IPS-20b (cell line): ENCODE measurements around the gene CRIP1.

ENCODE experiments used
- H3K27ac ChIP-seq: one replicate; pipeline ENCODE4 v1.5.1; 2013; ENCODE audit warnings: low read length
- H3K27me3 ChIP-seq: 2 replicates; pipeline ENCODE4 v1.6.1; 2013; ENCODE audit warnings: mild to moderate bottlenecking, low read length, inconsistent platforms; ENCODE audit not compliant: insufficient read depth
- H3K36me3 ChIP-seq: 2 replicates; pipeline ENCODE4 v1.6.1; 2013; ENCODE audit warnings: low read depth, mild to moderate bottlenecking, inconsistent platforms, low read length, moderate library complexity; ENCODE audit not compliant: insufficient read depth
- H3K4me1 ChIP-seq: 2 replicates; pipeline ENCODE4 v1.6.1; 2013; ENCODE audit warnings: mild to moderate bottlenecking, control low read depth, inconsistent platforms, low read length, moderate library complexity; ENCODE audit not compliant: insufficient read depth
- H3K4me3 ChIP-seq: 2 replicates; pipeline ENCODE4 v1.5.1; 2013; ENCODE audit warnings: mild to moderate bottlenecking, low read length, inconsistent platforms
- H3K9ac ChIP-seq: 2 replicates; pipeline ENCODE4 v1.6.1; 2013; ENCODE audit warnings: low read depth, mild to moderate bottlenecking, inconsistent platforms, low read length, moderate library complexity
- H3K9me3 ChIP-seq: 2 replicates; pipeline ENCODE4 v1.6.1; 2013; ENCODE audit warnings: mild to moderate bottlenecking, low read depth, low read length, inconsistent platforms; ENCODE audit not compliant: insufficient read depth

Gene CRIP1

GRCh38 chr14:105473677-105474482, 12.8 kb upstream of the CRIP1 start:
- Histone ChIP-seq H3K9ac (no peak overlapping the region), H3K27me3 (peaks cover 42% of the 10 kb centered on the region), H3K36me3 (peaks cover 6% of the 10 kb centered on the region; the same call in 1 of the 2 replicates), H3K4me1 (peaks cover 3% of the 10 kb centered on the region; the same call in 1 of the 2 replicates), H3K4me3 (peak overlapping the region; percentile 57; the same call in 1 of the 2 replicates), H3K27ac (no peak overlapping the region), H3K9me3 (no peaks in the 10 kb centered on the region)

DNA sequence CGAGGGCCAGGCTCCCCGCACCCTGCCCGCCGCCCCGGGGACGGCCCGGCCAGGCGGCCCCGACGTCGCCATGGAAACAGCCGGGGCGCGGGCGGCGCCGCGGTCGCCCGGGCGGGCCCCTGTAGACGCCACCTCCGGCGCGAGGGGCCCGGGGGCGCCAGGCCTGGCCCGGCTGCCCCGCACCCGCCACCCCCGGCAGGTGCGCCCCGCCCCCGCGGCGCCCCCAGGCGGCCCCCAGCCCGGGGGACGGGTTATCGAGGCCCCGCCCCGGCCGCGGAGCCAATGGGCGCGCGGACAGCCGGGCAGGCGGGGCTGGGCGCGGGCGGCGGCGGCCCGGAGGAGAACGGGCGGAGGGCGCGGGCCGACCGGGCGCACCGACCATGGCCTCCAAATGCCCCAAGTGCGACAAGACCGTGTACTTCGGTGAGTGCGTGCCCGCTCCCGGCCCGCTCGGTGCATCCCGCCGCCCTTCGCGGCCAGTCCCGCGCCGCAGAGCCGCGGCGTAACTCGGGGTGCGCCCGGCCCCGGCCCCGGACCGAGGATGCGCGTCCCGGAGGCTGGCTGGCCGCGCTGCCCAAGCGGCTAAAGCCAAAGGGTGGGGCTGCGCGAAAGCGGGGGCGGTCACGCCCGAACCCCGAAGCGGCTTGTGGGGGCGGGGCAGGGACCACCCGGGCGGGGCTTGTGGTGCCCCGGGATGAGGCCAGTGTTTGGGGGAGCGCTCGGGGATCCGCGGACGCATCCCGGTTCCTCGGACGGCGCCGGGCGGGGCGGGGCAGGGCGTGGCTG, 12.0 kb upstream of the CRIP1 start, which contains the start of gene CRIP2:
Gene CRIP2 (plus strand): TSS at position 339 of the 786 bp plus-strand sequence. CDS start 42 bp downstream, at position 381.
- Histone ChIP-seq H3K4me3 (peak within 1 kb of the TSS; percentile 58; the same call in 1 of the 2 replicates), H3K9ac (peak within 1 kb of the TSS; percentile 15; the same call in 1 of the 2 replicates), H3K4me1 (peaks cover 3% of the 10 kb centered on the region; the same call in 1 of the 2 replicates), H3K27ac (no peak within 1 kb of the TSS), H3K9me3 (no peaks in the 10 kb centered on the region), H3K27me3 (peaks cover 50% of the 10 kb centered on the region), H3K36me3 (no peaks in the 10 kb centered on the region; the same call in 1 of the 2 replicates)

DNA sequence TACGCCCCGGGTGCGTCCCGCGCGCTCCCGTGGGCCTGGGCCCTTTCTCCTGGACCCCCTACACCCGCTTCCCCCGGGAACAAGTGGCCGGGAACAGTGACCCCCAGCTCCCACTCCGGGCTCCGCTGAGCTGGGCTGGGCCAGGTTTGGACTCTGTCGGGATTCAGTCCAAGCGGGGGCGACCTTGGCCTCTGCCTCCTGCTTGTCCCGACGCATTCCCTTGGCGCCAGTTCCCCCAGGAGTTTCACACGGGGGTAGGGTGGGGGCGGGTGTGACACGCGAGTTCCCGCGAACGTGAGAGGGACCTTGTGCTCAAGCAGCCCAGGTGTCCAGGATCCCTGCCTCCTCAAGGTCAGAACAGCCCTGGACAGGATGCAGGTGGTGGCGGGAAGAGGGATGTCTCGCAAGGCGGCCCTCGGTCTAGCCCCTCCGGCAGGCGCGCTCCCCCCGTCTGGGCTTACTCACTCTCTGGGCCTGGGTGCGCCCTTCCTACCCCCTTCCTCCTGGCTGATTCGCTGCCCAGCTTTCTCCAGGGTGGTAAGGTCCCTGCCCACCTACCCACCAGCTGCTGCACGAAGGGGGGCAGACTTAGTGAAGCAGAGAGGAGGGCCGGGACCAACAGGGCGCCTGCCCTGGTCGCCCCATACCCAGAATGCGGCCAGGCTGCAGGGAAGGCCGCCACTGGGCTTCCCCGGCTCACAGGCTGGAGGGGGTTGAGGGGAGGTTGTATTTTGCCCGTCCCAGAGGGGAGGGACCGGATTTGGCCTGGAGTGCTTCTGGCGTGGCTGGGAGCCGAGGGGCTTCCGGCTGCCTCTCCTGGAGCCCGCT, 11.2 kb upstream of the CRIP1 start:
- H3K4me1 ChIP-seq, result peaks cover 3% of the 10 kb centered on the region; the same call in 1 of the 2 replicates
- H3K9ac ChIP-seq, result peak overlapping the region; percentile 15; the same call in 1 of the 2 replicates
- no peak overlapping the region for H3K27ac ChIP-seq
- peak overlapping the region; percentile 58; the same call in 1 of the 2 replicates for H3K4me3 ChIP-seq
- H3K27me3 ChIP-seq, result peaks cover 58% of the 10 kb centered on the region
- no peaks in the 10 kb centered on the region; the same call in 1 of the 2 replicates for H3K36me3 ChIP-seq
- no peaks in the 10 kb centered on the region for H3K9me3 ChIP-seq

DNA sequence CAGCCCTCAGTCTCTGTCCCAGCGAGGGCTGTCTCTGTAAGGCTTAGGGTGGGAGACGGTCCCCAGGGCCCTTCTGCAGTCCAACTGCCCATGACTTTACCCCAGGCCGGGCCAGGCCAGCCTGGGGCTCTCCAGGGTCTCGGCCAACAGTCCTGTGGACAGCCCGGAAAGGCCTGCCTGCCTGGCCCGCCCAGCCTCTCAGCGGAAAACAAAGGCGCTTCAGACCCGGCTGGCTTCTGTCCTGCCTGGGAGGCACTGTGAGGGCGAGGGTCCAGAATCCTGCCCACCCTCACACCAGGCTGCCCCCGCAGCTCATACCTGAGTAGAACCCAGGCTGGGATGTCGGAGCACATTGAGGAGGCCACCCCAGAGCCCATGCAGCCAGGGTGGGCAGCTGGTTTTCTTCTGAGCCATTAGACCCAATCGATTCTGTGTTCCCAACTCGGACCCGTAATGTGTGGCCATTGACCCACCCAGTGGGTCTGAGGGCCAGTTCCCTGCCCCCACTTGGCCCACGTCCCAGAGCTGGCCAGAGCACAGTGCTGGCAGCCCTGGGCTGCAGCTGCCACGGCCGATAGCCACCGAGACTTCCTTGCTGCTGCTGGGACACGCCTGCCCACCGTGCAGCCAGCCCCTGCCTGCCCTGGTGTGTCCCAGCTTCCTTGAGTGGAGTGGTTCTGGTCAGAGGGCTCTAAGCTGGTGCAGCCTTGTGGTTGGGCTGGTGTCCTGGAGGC, 10.4 kb upstream of the CRIP1 start:
- H3K4me3 ChIP-seq, result peak overlapping the region; percentile 58; the same call in 1 of the 2 replicates
- no peaks in the 10 kb centered on the region for H3K9me3 ChIP-seq
- peak overlapping the region; percentile 15; the same call in 1 of the 2 replicates for H3K9ac ChIP-seq
- H3K36me3 ChIP-seq, result no peaks in the 10 kb centered on the region
- H3K27me3 ChIP-seq, result peaks cover 66% of the 10 kb centered on the region
- no peak overlapping the region for H3K27ac ChIP-seq
- peaks cover 3% of the 10 kb centered on the region; the same call in 1 of the 2 replicates for H3K4me1 ChIP-seq

- peaks cover 3% of the 10 kb centered on the region; the same call in 1 of the 2 replicates for H3K4me1 ChIP-seq
- H3K27me3 ChIP-seq, result peaks cover 74% of the 10 kb centered on the region
- no peak overlapping the region for H3K9ac ChIP-seq
- no peaks in the 10 kb centered on the region for H3K9me3 ChIP-seq
- H3K4me3 ChIP-seq, result no peak overlapping the region
- no peak overlapping the region for H3K27ac ChIP-seq
- H3K36me3 ChIP-seq, result no peaks in the 10 kb centered on the region
Observed at GRCh38 chr14:105476831-105477659, 9.6 kb upstream of the CRIP1 start.

DNA sequence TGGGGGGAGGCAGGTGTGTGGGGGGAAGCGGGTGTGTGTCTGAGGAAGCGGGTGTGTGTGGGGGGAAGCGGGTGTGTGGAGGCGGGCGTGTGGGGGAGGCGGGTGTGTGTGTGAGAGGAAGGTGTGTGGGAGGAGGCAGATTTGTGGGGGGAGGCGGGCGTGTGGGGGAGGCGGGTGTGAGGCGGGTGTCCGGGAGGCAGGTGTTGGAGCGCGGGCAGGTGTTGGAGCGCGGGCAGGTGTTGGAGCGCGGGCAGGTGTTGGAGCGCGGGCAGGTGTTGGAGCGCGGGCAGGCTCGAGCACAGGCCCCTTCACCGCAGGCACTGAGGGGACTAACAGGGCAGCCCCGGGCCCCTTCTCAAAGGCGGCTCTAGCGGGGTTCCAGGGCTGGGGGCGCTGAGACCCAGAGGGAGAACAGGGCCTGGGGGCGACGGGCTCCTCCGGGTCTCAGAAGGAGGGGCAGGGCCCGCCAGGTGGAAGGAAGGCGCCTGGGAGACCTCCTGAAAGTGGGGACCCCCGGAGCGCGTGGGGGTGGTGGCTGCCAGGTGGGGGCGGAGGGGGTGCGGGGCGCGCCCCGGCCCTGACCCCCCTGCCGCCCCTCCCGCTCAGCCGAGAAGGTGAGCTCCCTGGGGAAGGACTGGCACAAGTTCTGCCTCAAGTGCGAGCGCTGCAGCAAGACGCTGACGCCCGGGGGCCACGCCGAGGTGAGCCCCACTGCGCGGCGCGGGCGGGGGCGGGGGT, 8.9 kb upstream of the CRIP1 start:
- no peak overlapping the region for H3K4me3 ChIP-seq
- H3K9me3 ChIP-seq, result no peaks in the 10 kb centered on the region
- no peak overlapping the region for H3K27ac ChIP-seq
- H3K27me3 ChIP-seq, result peaks cover 82% of the 10 kb centered on the region
- H3K4me1 ChIP-seq, result peaks cover 3% of the 10 kb centered on the region; the same call in 1 of the 2 replicates
- no peak overlapping the region for H3K9ac ChIP-seq
- no peaks in the 10 kb centered on the region for H3K36me3 ChIP-seq

- Histone ChIP-seq H3K4me3 (no peak overlapping the region), H3K9ac (no peak overlapping the region), H3K9me3 (no peaks in the 10 kb centered on the region), H3K27ac (no peak overlapping the region), H3K36me3 (no peaks in the 10 kb centered on the region), H3K4me1 (peaks cover under 1% of the 10 kb centered on the region; the same call in 1 of the 2 replicates), H3K27me3 (peaks cover 88% of the 10 kb centered on the region)
Observed at GRCh38 chr14:105478398-105479251, 8.1 kb upstream of the CRIP1 start.

DNA sequence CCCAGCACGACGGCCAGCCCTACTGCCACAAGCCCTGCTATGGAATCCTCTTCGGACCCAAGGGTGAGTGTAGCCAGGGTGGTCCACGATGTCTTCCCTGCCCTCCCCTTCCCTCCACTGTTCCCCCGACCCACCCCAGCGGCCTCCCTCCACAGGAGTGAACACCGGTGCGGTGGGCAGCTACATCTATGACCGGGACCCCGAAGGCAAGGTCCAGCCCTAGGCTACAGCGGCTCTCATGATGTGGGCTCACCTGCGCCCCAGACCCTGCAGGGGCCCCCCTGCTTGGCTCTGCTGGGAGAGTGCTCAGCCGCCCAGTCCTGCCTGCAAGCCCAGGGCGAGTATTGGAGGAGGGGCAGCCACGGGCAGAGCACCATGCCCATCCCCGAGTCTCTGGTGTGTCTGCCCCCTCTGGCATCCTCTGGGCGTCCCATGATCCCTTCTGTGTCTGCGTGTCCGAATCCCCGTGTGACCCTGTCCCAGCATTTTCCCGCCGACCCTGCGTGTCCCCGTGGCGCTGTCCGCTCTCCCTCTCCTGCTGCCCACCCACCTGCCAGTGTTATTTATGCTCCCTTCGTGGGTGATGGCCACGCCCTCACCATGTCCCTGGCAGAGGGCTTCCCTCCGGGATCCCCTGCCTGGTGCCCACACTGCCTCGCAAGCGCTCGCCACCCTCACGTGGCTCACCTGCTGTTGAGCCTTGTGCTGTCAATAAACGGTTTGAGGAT, 7.1 kb upstream of the CRIP1 start:
- no peaks in the 10 kb centered on the region for H3K4me1 ChIP-seq
- H3K9ac ChIP-seq, result no peak overlapping the region
- H3K27me3 ChIP-seq, result peaks cover 95% of the 10 kb centered on the region
- H3K36me3 ChIP-seq, result no peaks in the 10 kb centered on the region
- H3K4me3 ChIP-seq, result no peak overlapping the region
- H3K27ac ChIP-seq, result no peak overlapping the region
- no peaks in the 10 kb centered on the region for H3K9me3 ChIP-seq
